Left ventricle myocardium inferior (tissue), 1 donor: ENCODE results near the gene PPP6R2. TPM values are rescaled to one million over a fixed set of nuclear protein-coding genes. Genes with fewer than 3 reads are reported as not detected.

ENCODE experiments used
- DNase-seq: peaks from one replicate; pipeline ENCODE4 v3.0.0-alpha.2; 2020
- H3K27ac ChIP-seq: fragments of 200-600 bp; replicated peaks from 2 replicates; pipeline ENCODE4 v1.8.0; 2021
- H3K27me3 ChIP-seq: fragments of 200-600 bp; 2 replicates; pipeline ENCODE4 v1.8.0; 2021; ENCODE audit warnings: low read depth
- H3K36me3 ChIP-seq: fragments of 200-600 bp; 2 replicates; pipeline ENCODE4 v1.8.0; 2021
- H3K4me1 ChIP-seq: fragments of 200-600 bp; 2 replicates; pipeline ENCODE4 v1.8.0; 2021
- H3K4me3 ChIP-seq: fragments of 200-600 bp; 2 replicates; pipeline ENCODE4 v1.8.0; 2021; ENCODE audit warnings: mild to moderate bottlenecking, moderate library complexity
- H3K9me3 ChIP-seq: fragments of 200-600 bp; replicated peaks from 2 replicates; pipeline ENCODE4 v1.8.0; 2021
- CTCF ChIP-seq: fragments of 200-600 bp; IDR thresholded peaks from 2 replicates; pipeline ENCODE4 v1.8.0; 2021; ENCODE audit warnings: antibody characterized with exemption, mild to moderate bottlenecking, borderline replicate concordance
- intact Hi-C: fragments of 100-400 bp; cut with micrococcal nuclease; formaldehyde crosslinking; loops from one replicate; pipeline ENCODE4 v1.11.0; 2022
- total RNA-seq: library from RNA; stranded (reverse); fragmentation: NEBNext Ultra II Directional; extraction: Animal tissue kit (Norgen Biotek cat#: 25700); gene quantifications from one replicate; pipeline ENCODE4 v1.2.1, GENCODE V29; 2021
- donor health status: DM: no; HTN: yes; CAD: no; lungs with severe emphysema.

The PPP6R2 gene
- total RNA-seq, 1 donor from 2014 or later: 38.6 TPM

GRCh38 chr22:50436841-50437341 lies 93.8 kb downstream of the PPP6R2 start:
- intact Hi-C loops: no loop called here
- Histone ChIP-seq H3K4me3 (no peak overlapping the region), H3K27me3 (no peaks in the 10 kb centered on the region), H3K27ac (no peak overlapping the region), H3K36me3 (peaks cover 81% of the 10 kb centered on the region), H3K4me1 (no peaks in the 10 kb centered on the region), H3K9me3 (no peaks in the 10 kb centered on the region)
- no peak for DNase-seq
- no peak for TF ChIP-seq CTCF

- Histone ChIP-seq H3K9me3 (no peaks in the 10 kb centered on the region), H3K27me3 (no peaks in the 10 kb centered on the region), H3K4me1 (no peaks in the 10 kb centered on the region), H3K4me3 (no peak overlapping the region), H3K36me3 (peaks cover 77% of the 10 kb centered on the region), H3K27ac (no peak overlapping the region)
- intact Hi-C loops: no loop called here
- DNase-seq: no peak
- no peak for TF ChIP-seq CTCF
Measured at GRCh38 chr22:50437511-50438304, 94.6 kb downstream of the PPP6R2 start.

- Histone ChIP-seq H3K36me3 (peaks cover 74% of the 10 kb centered on the region), H3K27me3 (no peaks in the 10 kb centered on the region), H3K4me1 (no peaks in the 10 kb centered on the region), H3K27ac (no peak overlapping the region), H3K9me3 (no peaks in the 10 kb centered on the region), H3K4me3 (no peak overlapping the region)
- no peak for DNase-seq
- intact Hi-C loops: no loop called here
- no peak for TF ChIP-seq CTCF
Measured at GRCh38 chr22:50438305-50439275, 95.5 kb downstream of the PPP6R2 start.

GRCh38 chr22:50439314-50439870 lies 96.3 kb downstream of the PPP6R2 start:
- Histone ChIP-seq H3K4me1 (peaks cover 1% of the 10 kb centered on the region), H3K9me3 (no peaks in the 10 kb centered on the region), H3K27me3 (no peaks in the 10 kb centered on the region), H3K36me3 (peaks cover 82% of the 10 kb centered on the region), H3K4me3 (no peak overlapping the region), H3K27ac (no peak overlapping the region)
- intact Hi-C loops: no loop called here
- no peak for DNase-seq
- TF ChIP-seq CTCF: no peak

GRCh38 chr22:50439871-50440331 lies 96.8 kb downstream of the PPP6R2 start:
- H3K36me3 ChIP-seq: peaks cover 84% of the 10 kb centered on the region
- intact Hi-C loops: no loop called here
- DNase-seq: no peak

More at GRCh38 chr22:50439871-50440331, 96.8 kb downstream of the PPP6R2 start:
- Histone ChIP-seq H3K9me3 (no peaks in the 10 kb centered on the region), H3K27ac (no peak overlapping the region), H3K27me3 (no peaks in the 10 kb centered on the region), H3K4me1 (peaks cover 5% of the 10 kb centered on the region), H3K4me3 (no peak overlapping the region)
- no peak for TF ChIP-seq CTCF
